Tibial nerve (tissue), 4 donors: ENCODE data around the gene COL4A2.

Source experiments
- EP300 ChIP-seq, 2 donors: sonication (generic); formaldehyde crosslinking; IDR thresholded peaks; one replicate each; pipeline ENCODE4 v1.6.1; 2017; ENCODE audit warnings: antibody characterized with exemption in 2 of 2, mild to moderate bottlenecking in 1 of 2
- POLR2A ChIP-seq, 2 donors: fragments of 450-650 bp; IDR thresholded peaks; one replicate each; pipeline ENCODE4 v1.6.1; 2017; ENCODE audit warnings: antibody characterized with exemption in 2 of 2, mild to moderate bottlenecking in 2 of 2, moderate library complexity in 2 of 2
- TF ChIP-seq, protein P1 (sequence below), 5 experiments: fragments of 200-600 bp in 3 of 5; fragments of 450-650 bp in 2 of 5; sonication (generic) in 3 of 5; IDR thresholded peaks; one replicate each; pipeline ENCODE4 v1.5.1; 2016 to 2019; ENCODE audit warnings: antibody characterized with exemption in 5 of 5, mild to moderate bottlenecking in 3 of 5, moderate library complexity in 2 of 5

DNA sequence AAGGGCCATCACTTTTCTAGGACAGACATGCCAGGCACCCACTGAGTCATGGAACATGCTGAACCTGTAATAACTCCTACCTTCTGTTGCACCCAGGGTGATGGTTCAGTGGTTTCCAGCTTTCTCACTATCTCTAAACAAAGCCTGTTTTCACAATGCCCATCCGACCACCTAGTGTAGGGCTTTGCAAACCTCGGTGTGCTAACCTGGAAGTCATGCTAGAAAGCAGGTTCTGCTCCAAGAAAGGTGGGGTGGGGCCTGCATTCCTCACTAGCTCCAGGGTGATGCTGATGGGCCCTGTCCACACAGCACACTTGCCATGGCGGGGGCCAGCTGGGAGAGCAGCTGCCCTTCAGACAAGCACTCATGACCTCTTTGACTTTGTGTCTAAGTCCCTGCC, 43.4 kb downstream of the COL4A2 start:
- TF ChIP-seq, protein P1, sequence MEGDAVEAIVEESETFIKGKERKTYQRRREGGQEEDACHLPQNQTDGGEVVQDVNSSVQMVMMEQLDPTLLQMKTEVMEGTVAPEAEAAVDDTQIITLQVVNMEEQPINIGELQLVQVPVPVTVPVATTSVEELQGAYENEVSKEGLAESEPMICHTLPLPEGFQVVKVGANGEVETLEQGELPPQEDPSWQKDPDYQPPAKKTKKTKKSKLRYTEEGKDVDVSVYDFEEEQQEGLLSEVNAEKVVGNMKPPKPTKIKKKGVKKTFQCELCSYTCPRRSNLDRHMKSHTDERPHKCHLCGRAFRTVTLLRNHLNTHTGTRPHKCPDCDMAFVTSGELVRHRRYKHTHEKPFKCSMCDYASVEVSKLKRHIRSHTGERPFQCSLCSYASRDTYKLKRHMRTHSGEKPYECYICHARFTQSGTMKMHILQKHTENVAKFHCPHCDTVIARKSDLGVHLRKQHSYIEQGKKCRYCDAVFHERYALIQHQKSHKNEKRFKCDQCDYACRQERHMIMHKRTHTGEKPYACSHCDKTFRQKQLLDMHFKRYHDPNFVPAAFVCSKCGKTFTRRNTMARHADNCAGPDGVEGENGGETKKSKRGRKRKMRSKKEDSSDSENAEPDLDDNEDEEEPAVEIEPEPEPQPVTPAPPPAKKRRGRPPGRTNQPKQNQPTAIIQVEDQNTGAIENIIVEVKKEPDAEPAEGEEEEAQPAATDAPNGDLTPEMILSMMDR (IDR thresholded peaks at IDR 0.05): no peak
- TF ChIP-seq POLR2A (IDR thresholded peaks at IDR 0.05) (no peak), EP300 (IDR thresholded peaks at IDR 0.05) (no peak)
